NCI-H2196 (cell line): ENCODE results near the gene GDF11.

Experiments used
- DNase-seq: peaks from one replicate; lab custom pipeline; 2025; ENCODE audit not compliant: unreplicated experiment; lab: John Stamatoyannopoulos, UW

Gene GDF11

GRCh38 chr12:55706568-55707218 lies 36.2 kb upstream of the GDF11 start:
- no peak for DNase-seq

- DNase-seq: no peak
These were observed 35.7 kb upstream of the GDF11 start for GRCh38 chr12:55707219-55707671.

- DNase-seq: peak; percentile 58
These were observed 34.9 kb upstream of the GDF11 start, which contains the start of gene ITGA7 for GRCh38 chr12:55707841-55708694. Gene ITGA7, minus strand, starts transcription at chr12:55707904. Its CDS starts 222 bp downstream, at chr12:55707682.

- no peak for DNase-seq
These were observed 34.2 kb upstream of the GDF11 start for GRCh38 chr12:55708695-55709233.

GRCh38 chr12:55711786-55712553 lies 31.0 kb upstream of the GDF11 start:
- DNase-seq: no peak

GRCh38 chr12:55712700-55713415 lies 30.1 kb upstream of the GDF11 start:
- DNase-seq: no peak

- no peak for DNase-seq
These were observed 29.2 kb upstream of the GDF11 start for GRCh38 chr12:55713721-55714120.

GRCh38 chr12:55715169-55715764 lies 27.7 kb upstream of the GDF11 start:
- DNase-seq: no peak

- DNase-seq: peak; percentile 97
These were observed 26.9 kb upstream of the GDF11 start, which contains the start of gene BLOC1S1 for GRCh38 chr12:55715833-55716581. Gene BLOC1S1, plus strand, starts transcription at chr12:55716046. Its CDS starts 6 bp downstream, at chr12:55716052.

- DNase-seq: no peak
These were observed 26.4 kb upstream of the GDF11 start for GRCh38 chr12:55716582-55716957.

- DNase-seq: no peak
These were observed 25.6 kb upstream of the GDF11 start for GRCh38 chr12:55717011-55718007.

GRCh38 chr12:55718015-55718414 lies 24.9 kb upstream of the GDF11 start:
- no peak for DNase-seq

GRCh38 chr12:55718624-55719275 lies 24.2 kb upstream of the GDF11 start:
- DNase-seq: no peak

- no peak for DNase-seq
These were observed 23.6 kb upstream of the GDF11 start for GRCh38 chr12:55719371-55719770.

GRCh38 chr12:55720071-55720564 lies 22.8 kb upstream of the GDF11 start, which contains the start of gene RDH5:
Gene RDH5, plus strand, starts transcription at chr12:55720393. Its CDS starts 792 bp downstream, at chr12:55721185.
- no peak for DNase-seq

GRCh38 chr12:55720894-55721444 lies 22.0 kb upstream of the GDF11 start:
- peak; percentile 87 for DNase-seq

GRCh38 chr12:55721601-55722213 lies 21.2 kb upstream of the GDF11 start:
- DNase-seq: no peak
